ENCODE results near the gene PSG4.
"Not testable (repeated sequence)": the region's sequence is repeated elsewhere in the genome, so short reads cannot be mapped to it uniquely, and the experiment has no call there.

PSG4 gene

DNA sequence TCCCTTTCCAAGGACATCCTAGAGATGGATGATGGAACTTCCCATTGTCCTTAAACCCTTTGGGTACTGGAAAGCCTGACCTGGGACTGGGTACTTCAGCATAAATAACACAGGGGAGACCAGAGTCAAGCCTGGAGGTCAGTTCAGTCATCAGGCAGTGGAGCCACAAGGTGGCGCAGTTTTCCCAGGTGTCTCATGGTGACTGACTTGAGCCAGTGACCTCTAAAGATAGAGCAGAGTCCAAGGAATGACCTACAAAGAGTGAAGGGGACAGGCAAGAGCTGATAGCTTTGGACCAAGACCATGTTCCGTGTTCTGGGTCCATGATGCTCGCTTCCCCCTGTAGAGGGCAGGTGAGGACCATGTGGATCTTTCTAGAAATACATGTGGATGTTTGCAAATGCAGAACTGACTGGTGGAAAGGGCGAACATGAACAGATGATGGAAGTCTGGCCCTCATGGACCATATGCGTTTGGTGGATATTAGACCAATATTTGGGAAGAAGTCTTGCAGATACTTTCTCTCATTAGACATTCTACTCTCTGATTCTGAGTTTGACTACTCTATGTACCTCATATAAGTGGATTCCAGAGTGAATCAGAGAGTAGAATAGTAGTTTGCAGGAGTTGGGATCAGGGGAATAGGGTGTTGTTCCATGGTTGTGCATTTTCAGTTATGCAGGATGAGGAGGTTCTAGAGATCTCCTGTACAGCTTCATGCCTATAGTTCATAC, 6.6 kb downstream of the PSG4 start:
- H3K27me3 ChIP-seq (replicated peaks; ENCODE audit: control insufficient read depth, insufficient read depth, low read length); DNase-seq (ENCODE audit: extremely low read depth, insufficient read length); H3K4me3 ChIP-seq (replicated peaks; ENCODE audit: low read depth, low read length); H3K36me3 ChIP-seq (ENCODE audit: control insufficient read depth, insufficient read depth, low read length): not testable (repeated sequence)
- TF ChIP-seq, protein P1, sequence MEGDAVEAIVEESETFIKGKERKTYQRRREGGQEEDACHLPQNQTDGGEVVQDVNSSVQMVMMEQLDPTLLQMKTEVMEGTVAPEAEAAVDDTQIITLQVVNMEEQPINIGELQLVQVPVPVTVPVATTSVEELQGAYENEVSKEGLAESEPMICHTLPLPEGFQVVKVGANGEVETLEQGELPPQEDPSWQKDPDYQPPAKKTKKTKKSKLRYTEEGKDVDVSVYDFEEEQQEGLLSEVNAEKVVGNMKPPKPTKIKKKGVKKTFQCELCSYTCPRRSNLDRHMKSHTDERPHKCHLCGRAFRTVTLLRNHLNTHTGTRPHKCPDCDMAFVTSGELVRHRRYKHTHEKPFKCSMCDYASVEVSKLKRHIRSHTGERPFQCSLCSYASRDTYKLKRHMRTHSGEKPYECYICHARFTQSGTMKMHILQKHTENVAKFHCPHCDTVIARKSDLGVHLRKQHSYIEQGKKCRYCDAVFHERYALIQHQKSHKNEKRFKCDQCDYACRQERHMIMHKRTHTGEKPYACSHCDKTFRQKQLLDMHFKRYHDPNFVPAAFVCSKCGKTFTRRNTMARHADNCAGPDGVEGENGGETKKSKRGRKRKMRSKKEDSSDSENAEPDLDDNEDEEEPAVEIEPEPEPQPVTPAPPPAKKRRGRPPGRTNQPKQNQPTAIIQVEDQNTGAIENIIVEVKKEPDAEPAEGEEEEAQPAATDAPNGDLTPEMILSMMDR (IDR thresholded peaks at IDR 0.05; ENCODE audit: insufficient read depth, low read length, poor library complexity, severe bottlenecking): peak; percentile 31

DNA sequence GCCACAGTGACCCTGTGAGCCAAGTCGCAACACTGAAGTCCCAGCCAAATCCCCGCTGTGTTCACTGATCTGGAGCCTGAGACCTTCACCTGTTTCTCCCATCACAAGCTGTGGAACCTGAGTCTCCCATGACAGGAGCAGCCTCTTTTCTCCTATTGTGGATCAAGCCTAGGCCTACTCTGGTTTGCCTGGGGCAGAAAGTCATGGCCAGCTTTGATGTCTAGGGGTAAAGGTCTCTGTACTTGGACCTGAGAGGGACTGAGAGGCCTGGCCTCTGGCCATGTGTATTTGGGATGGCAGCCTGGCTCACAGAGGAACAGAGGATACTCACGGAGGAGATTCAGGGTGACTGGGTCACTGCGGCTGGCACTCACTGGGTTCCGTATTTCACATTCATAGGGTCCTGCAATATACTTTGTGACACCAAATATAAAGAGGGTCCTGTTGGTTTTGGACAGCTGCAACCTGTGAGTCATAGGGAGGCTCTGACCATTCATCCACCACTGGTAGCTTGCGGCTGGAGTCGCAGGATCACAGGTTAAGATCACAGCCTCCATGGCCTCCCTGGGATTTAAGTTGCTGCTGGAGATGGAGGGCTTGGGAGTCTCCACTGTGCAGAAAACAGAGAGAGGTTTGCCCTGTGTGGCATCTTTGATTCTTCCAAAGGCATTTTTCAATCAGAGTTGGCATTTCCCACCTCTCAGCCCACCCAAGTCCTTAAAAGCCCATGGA, 7.6 kb downstream of the PSG4 start:
- H3K27me3 ChIP-seq (replicated peaks; ENCODE audit: control insufficient read depth, insufficient read depth, low read length); H3K4me3 ChIP-seq (replicated peaks; ENCODE audit: low read depth, low read length); DNase-seq (ENCODE audit: extremely low read depth, insufficient read length); H3K36me3 ChIP-seq (ENCODE audit: control insufficient read depth, insufficient read depth, low read length): not testable (repeated sequence)

DNA sequence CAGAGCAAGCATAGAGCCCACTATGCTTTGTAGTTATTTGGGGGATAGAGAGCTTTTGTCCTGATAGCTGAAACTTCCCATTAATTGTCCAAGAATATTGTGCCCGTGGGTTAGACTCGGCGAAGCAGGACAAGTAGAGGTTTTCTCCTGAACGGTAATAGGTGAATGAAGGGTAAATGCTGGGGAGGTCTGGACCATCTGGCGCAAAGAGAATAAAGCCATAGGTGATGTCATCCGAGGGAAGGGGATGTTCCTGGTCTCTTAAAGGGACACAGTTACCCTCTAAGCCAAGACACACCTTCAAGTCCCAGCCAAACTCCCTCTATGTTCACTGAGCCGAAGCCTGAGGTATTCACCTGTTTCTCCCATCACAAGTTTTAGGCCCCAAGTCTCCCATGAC, 11.0 kb downstream of the PSG4 start:
- H3K36me3 ChIP-seq (ENCODE audit: control insufficient read depth, insufficient read depth, low read length): not testable (repeated sequence)

DNA sequence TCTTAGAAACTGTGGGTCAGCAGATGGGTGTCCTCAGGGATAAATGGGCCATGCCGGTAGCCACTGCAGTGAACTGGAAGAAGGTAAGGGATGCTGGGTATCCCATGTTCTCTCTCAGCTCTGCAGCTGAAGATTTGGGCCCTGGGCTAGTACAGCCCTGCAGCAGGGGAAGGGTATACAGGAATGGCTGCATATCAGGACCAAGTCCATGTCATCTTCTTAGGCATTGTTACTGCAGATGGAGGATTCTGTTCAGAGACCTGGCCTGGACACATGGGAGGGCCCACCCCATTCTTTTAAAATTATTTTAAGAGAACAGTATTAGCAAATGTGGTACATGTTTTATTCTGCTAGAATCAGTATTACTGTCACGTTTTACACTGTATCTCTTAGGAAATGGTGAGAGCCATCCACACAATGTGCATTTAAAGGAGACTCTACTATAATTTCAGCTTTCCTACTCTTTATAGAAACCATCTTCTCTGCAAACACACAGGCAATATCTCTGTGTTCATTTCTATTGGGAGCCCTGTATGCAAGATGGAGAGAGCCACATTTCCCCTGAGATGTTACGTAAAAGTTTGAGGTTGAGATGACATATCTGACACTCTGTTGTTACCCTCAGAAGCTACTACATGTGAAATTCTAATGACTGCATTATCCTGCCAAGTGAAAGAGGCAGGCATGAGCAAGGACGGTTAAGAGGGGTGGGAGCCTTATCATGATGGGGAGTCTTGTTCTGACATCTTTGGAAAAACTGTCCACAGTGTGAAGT, 12.9 kb downstream of the PSG4 start:
- not testable (repeated sequence) for H3K36me3 ChIP-seq (ENCODE audit: control insufficient read depth, insufficient read depth, low read length); H3K27me3 ChIP-seq (replicated peaks; ENCODE audit: control insufficient read depth, insufficient read depth, low read length); DNase-seq (ENCODE audit: extremely low read depth, insufficient read length); H3K4me3 ChIP-seq (replicated peaks; ENCODE audit: low read depth, low read length)

More for the DNA sequence above, 11.0 kb downstream of the PSG4 start:
- not testable (repeated sequence) for H3K4me3 ChIP-seq (replicated peaks; ENCODE audit: low read depth, low read length); H3K27me3 ChIP-seq (replicated peaks; ENCODE audit: control insufficient read depth, insufficient read depth, low read length); DNase-seq (ENCODE audit: extremely low read depth, insufficient read length)

DNA sequence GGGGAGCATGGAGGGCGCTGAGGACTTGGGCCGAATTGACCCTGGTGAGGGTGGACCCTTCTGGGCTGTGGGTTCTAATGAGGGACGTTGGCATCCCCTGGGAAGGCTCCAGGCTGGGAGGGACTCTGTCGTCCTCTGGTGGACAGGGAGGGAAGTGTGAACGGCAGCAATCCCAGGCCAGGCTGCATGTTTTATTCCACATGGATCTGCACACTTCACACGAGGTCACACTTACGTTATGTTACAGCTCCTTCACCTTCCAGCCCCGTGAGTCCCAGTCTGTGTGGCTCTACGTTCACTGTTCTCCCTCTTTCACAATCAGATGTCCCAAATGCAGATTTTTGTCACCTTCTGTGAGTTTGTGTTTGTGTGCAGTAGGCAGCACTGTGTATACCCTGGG, 17.3 kb downstream of the PSG4 start:
- H3K4me3 ChIP-seq (replicated peaks; ENCODE audit: low read depth, low read length); H3K27me3 ChIP-seq (replicated peaks; ENCODE audit: control insufficient read depth, insufficient read depth, low read length); H3K36me3 ChIP-seq (ENCODE audit: control insufficient read depth, insufficient read depth, low read length): not testable (repeated sequence)
- DNase-seq (ENCODE audit: extremely low read depth, insufficient read length): peak; percentile 0
- TF ChIP-seq, protein P1 (IDR thresholded peaks at IDR 0.05; ENCODE audit: insufficient read depth, low read length, poor library complexity, severe bottlenecking): peak; percentile 53

DNA sequence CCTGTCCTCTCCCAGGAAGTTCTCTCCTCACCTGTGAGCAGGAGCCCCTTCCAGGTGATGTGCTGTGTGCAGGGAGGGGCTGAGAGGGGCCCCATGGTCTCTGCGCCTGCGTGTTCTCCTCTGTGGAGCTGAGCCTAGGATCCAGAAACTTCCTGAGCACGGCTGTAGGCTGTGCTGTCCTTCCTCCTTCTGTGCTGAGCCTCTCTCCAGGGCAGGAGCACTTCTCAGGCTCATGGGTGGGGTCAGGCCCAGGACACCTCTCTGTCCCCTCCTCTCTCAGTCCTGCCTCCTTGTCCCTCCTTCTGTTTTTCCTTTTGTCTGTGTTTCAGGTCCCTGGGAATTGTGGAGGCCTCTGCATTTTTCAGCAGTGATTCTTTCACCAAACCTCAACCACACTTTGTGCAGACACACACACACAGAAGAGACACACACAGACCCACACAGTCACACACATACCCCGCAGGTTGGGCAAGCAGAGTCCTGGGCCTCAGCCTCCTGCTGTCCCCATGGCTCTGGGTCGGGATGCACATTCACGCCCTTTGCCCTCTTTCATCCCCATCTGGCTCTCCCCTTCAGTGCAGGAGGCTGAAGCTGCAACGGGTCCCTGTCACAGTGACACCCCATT, 19.0 kb downstream of the PSG4 start, which contains the start of gene PSG5:
TSS of gene PSG5 (minus strand) at position 226 of the 625 bp plus-strand sequence. CDS start at position 95, 131 bp downstream.
- not testable (repeated sequence) for DNase-seq (ENCODE audit: extremely low read depth, insufficient read length); H3K4me3 ChIP-seq (replicated peaks; ENCODE audit: low read depth, low read length); H3K36me3 ChIP-seq (ENCODE audit: control insufficient read depth, insufficient read depth, low read length); H3K27me3 ChIP-seq (replicated peaks; ENCODE audit: control insufficient read depth, insufficient read depth, low read length)

DNA sequence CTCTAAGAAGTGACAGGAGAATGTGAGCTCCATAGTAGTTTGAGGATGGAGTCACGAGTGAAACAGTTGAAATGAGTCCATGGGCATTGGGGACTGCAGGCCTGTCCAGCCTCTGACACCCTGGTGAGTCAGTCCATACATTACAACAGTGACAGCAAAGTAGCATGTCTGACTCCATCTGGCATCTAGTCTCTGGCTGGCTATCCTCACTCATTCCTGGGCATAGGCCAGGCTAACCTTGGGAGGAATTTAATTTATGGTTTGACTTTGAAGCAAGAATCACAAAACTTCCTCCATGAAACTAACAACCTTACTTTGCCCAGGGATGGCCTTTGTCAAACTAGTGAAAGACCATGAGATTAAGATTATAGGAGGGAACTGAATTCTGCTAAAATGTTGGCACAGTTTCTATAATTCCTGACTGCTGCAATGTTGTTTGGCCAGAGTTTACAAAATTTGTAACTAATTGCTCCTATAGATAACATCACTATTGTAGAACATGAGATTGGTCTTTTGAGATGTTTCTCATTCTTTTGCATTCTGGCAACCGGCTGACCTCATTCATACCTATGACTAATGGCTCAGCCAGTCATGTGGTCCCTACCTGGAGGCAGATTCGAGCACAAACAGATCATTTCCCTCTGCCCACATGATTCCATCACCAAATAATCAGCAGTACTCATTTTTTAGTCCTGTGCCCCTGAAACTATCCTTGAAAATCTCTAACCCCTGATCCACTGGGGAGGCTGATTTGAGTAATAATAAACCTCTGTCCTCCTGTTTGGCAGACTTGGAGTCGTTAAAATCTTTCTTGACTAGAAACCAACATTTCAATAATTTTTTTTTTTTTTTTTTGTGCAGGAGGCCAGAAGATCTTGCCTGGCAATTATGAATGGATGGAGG, 23.3 kb downstream of the PSG4 start:
- not testable (repeated sequence) for DNase-seq (ENCODE audit: extremely low read depth, insufficient read length); H3K27me3 ChIP-seq (replicated peaks; ENCODE audit: control insufficient read depth, insufficient read depth, low read length); H3K36me3 ChIP-seq (ENCODE audit: control insufficient read depth, insufficient read depth, low read length); H3K4me3 ChIP-seq (replicated peaks; ENCODE audit: low read depth, low read length)

Data from GM06990 (cell line).